Measurements from ENCODE around the gene CCNB1IP1.
"Not testable (repeated sequence)": the region's sequence is repeated elsewhere in the genome, so short reads cannot be mapped to it uniquely, and the experiment has no call there.

GRCh38 chr14:20280265-20280664 lies 52.8 kb downstream of the CCNB1IP1 start:
- TF ChIP-seq FOXM1 (IDR thresholded peaks at IDR 0.05; ENCODE audit: borderline replicate concordance); PKNOX1 (IDR thresholded peaks at IDR 0.05); SP1 (IDR thresholded peaks at IDR 0.05); ZNF384 (IDR thresholded peaks at IDR 0.05); ELF4 (IDR thresholded peaks at IDR 0.05); FOXA1 (IDR thresholded peaks at IDR 0.05); SUZ12 (IDR thresholded peaks at IDR 0.05): not testable (repeated sequence)

All from HEK293T (cell line).